ENCODE data around the gene SH2B3. TPM values are rescaled to one million over a fixed set of nuclear protein-coding genes. Genes with fewer than 3 reads are reported as not detected.

The SH2B3 gene
- total RNA-seq, 1 donor from 2014 or later = 36.4 TPM

DNA sequence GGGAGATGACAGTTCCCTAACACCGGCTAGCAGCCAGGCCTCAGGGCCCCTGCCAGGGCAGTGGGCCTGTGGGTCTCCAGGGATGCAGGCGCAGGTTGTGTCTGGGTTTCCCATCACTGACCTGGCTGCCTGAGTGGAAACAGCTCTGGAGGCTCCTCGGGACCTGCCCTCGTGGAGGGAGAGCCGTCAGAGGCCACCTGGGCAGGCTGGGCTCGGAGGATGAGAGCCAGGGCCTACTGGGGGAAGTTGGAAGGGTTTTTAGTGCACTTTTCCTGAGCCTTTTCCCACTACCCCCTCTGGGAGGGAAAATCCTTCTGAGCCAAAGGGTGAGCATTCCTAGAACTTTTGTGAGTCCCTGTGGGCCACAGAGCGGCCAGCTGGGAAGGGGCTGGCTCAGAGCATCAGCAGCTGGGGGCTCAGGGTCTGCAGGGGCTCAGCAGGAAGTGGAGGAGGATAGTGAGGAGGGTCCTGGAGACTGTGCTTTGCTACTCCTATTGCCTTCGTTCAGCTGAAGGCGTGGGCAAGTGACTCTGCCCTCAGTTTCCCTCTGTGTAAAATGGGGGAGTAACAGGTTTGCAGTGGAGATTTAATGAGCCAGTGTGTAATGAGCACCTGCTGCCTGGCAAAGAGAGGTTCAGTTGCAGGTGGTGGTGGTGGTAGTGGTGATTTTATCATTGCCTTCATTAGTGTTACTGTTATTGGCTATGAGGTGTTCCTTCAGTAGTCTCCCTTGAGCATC is 1.8 kb downstream of the SH2B3 start:
- no peaks in the 10 kb centered on the region for H3K36me3 Mint-ChIP-seq (ENCODE audit: unreplicated experiment)
- no peaks in the 10 kb centered on the region for H3K27me3 Mint-ChIP-seq (ENCODE audit: unreplicated experiment)
- H3K4me1 Mint-ChIP-seq (ENCODE audit: unreplicated experiment) = peaks cover 80% of the 10 kb centered on the region
- no peak for DNase-seq (ENCODE audit: extremely low spot score, unreplicated experiment)
- TF ChIP-seq, protein P1, sequence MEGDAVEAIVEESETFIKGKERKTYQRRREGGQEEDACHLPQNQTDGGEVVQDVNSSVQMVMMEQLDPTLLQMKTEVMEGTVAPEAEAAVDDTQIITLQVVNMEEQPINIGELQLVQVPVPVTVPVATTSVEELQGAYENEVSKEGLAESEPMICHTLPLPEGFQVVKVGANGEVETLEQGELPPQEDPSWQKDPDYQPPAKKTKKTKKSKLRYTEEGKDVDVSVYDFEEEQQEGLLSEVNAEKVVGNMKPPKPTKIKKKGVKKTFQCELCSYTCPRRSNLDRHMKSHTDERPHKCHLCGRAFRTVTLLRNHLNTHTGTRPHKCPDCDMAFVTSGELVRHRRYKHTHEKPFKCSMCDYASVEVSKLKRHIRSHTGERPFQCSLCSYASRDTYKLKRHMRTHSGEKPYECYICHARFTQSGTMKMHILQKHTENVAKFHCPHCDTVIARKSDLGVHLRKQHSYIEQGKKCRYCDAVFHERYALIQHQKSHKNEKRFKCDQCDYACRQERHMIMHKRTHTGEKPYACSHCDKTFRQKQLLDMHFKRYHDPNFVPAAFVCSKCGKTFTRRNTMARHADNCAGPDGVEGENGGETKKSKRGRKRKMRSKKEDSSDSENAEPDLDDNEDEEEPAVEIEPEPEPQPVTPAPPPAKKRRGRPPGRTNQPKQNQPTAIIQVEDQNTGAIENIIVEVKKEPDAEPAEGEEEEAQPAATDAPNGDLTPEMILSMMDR (IDR thresholded peaks at IDR 0.05) = no peak
- H3K27ac Mint-ChIP-seq (ENCODE audit: unreplicated experiment) = peak overlapping the region; percentile 87
- H3K9me3 Mint-ChIP-seq (ENCODE audit: unreplicated experiment) = no peaks in the 10 kb centered on the region
- peak overlapping the region; percentile 88 for H3K4me3 Mint-ChIP-seq (ENCODE audit: unreplicated experiment)

DNA sequence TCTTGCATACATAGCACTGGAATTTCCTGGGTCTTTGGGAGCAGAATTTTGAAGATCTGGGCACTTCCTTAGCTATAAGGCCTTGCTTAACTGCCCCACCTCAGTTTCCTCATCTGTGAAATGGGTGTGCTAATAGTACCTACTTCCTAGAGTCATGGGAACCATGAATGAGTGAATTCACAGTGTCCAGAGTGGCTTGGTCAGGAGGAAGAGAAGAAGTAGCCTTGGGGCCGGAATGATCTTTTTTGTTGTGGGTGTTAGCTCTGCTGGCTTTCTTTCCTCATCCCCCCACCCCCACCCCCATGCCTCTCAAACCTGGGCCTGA is 2.4 kb downstream of the SH2B3 start:
- DNase-seq (ENCODE audit: extremely low spot score, unreplicated experiment) = no peak
- H3K4me1 Mint-ChIP-seq (ENCODE audit: unreplicated experiment) = peaks cover 80% of the 10 kb centered on the region
- peak overlapping the region; percentile 87 for H3K27ac Mint-ChIP-seq (ENCODE audit: unreplicated experiment)
- TF ChIP-seq, protein P1 (IDR thresholded peaks at IDR 0.05) = no peak
- no peaks in the 10 kb centered on the region for H3K27me3 Mint-ChIP-seq (ENCODE audit: unreplicated experiment)
- no peaks in the 10 kb centered on the region for H3K9me3 Mint-ChIP-seq (ENCODE audit: unreplicated experiment)
- no peaks in the 10 kb centered on the region for H3K36me3 Mint-ChIP-seq (ENCODE audit: unreplicated experiment)
- peak overlapping the region; percentile 88 for H3K4me3 Mint-ChIP-seq (ENCODE audit: unreplicated experiment)

DNA sequence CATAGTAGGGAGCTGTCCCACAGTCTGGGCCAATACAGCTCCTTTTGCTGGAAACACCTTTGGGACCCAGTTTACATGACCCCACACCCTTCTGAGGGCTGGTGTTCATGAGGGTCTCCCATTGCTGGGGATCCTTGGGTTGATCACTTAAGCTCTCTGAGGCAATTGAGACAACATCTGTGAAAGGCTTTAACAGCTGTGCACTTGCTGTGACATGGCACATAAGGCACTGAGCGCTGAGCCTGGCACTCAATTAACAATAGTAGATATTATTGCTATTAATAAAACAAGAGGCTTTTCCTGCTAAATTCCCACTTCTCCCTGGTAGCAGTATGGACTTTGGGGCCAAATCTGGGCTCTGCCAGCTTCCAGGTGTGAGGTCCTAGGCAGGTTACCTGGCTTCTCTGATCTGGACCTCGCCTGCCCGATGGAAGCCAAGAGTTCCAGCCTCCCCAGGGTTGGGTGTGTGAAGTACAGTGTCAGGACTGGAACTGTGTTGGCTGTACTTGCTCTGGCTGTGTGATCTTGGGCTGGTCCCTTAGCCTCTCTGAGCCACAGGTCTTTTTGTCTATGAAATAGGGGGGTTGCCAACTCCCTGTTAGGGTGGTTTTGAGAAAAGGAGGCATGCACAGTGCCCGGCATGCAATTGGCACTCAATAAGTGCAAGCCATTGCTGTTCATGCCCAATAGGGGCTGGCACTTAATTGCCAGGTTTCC is 3.1 kb downstream of the SH2B3 start:
- Mint-ChIP-seq H3K36me3 (ENCODE audit: unreplicated experiment) (no peaks in the 10 kb centered on the region), H3K4me1 (ENCODE audit: unreplicated experiment) (peaks cover 82% of the 10 kb centered on the region), H3K9me3 (ENCODE audit: unreplicated experiment) (no peaks in the 10 kb centered on the region), H3K27ac (ENCODE audit: unreplicated experiment) (peak overlapping the region; percentile 97), H3K4me3 (ENCODE audit: unreplicated experiment) (peak overlapping the region; percentile 88), H3K27me3 (ENCODE audit: unreplicated experiment) (no peaks in the 10 kb centered on the region)
- TF ChIP-seq, protein P1 (IDR thresholded peaks at IDR 0.05) = no peak
- no peak for DNase-seq (ENCODE audit: extremely low spot score, unreplicated experiment)

DNA sequence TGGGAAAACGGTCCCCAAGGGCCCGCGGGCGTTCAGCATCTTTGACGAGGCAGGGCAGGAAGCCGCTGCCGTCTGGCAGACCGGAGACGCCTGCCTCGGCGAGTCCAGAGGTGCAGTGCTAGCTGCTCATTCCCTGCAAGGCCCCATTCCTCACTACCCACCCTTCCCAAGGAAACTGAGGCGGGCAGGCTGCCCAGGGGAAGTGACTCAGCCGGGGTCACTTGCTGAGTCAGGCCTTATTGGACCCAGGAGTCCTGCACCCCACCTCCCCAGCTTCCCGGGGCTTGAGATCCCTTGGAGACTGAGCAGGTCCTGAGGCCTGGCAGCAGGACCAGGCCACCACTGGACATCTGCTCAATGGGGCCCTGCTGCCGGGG is 3.7 kb downstream of the SH2B3 start:
- peak overlapping the region; percentile 88 for H3K4me3 Mint-ChIP-seq (ENCODE audit: unreplicated experiment)
- no peak for DNase-seq (ENCODE audit: extremely low spot score, unreplicated experiment)
- H3K9me3 Mint-ChIP-seq (ENCODE audit: unreplicated experiment) = no peaks in the 10 kb centered on the region
- peaks cover 80% of the 10 kb centered on the region for H3K4me1 Mint-ChIP-seq (ENCODE audit: unreplicated experiment)
- no peaks in the 10 kb centered on the region for H3K36me3 Mint-ChIP-seq (ENCODE audit: unreplicated experiment)
- H3K27me3 Mint-ChIP-seq (ENCODE audit: unreplicated experiment) = no peaks in the 10 kb centered on the region
- TF ChIP-seq, protein P1 (IDR thresholded peaks at IDR 0.05) = no peak
- peak overlapping the region; percentile 97 for H3K27ac Mint-ChIP-seq (ENCODE audit: unreplicated experiment)

DNA sequence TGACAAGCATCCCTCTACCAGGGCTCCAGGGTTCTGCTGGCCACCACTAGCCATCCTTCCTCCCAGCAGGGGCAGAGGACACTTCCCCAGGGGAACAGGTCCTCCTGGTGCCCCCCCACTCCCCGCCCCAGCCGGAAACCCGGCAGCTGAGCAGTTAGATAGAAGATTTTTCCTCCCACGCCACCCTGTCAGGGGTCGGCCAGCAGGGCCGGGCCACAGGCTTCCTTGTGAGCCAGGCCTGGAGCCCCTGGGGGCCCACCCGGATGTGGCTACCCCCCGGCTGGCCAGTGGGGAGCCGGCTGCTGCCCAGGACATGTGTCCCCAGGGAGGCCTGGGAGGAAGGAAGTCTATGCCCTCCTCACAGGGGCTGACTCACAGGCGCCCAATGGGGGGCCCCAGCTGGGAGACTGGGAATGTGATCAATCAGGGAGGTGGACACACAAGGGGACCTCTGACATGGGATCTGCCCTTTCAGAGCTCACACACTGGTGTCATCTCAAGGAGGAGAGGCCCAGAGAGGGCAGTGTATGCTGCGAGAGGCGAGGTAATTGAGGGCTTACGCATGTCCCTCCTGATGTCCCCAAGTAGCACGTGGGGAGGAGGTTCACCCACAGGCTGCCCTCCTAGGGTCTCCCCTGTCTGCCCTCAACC is 4.2 kb downstream of the SH2B3 start:
- Mint-ChIP-seq H3K9me3 (ENCODE audit: unreplicated experiment) (no peaks in the 10 kb centered on the region), H3K36me3 (ENCODE audit: unreplicated experiment) (no peaks in the 10 kb centered on the region), H3K4me3 (ENCODE audit: unreplicated experiment) (peak overlapping the region; percentile 88), H3K4me1 (ENCODE audit: unreplicated experiment) (peaks cover 80% of the 10 kb centered on the region), H3K27ac (ENCODE audit: unreplicated experiment) (peak overlapping the region; percentile 97), H3K27me3 (ENCODE audit: unreplicated experiment) (no peaks in the 10 kb centered on the region)
- DNase-seq (ENCODE audit: extremely low spot score, unreplicated experiment) = peak; percentile 88
- TF ChIP-seq, protein P1 (IDR thresholded peaks at IDR 0.05) = no peak
